ENCODE data around the gene TTC7B.

The TTC7B gene

GRCh38 chr14:90544971-90545370, 271.3 kb downstream of the TTC7B start:
- no peaks in the 10 kb centered on the region for H3K36me3 ChIP-seq (ENCODE audit: insufficient read depth, insufficient read length, low read length)
- TF ChIP-seq ZNF274 (IDR thresholded peaks at IDR 0.05; ENCODE audit: low read depth, low read length): no peak
- no peak for TF ChIP-seq SUZ12 (IDR thresholded peaks at IDR 0.05; ENCODE audit: extremely low read depth, insufficient read depth, insufficient read length)
- TF ChIP-seq YY1 (IDR thresholded peaks at IDR 0.05; ENCODE audit: insufficient read depth, insufficient read length): no peak
- no peak overlapping the region for H3K4me3 ChIP-seq (ENCODE audit: insufficient read length, low read depth)
- no peak overlapping the region for H3K9ac ChIP-seq (ENCODE audit: insufficient read length, low read depth)
- no peak for DNase-seq (ENCODE audit: low read depth, low spot score)
- H3K27me3 ChIP-seq (ENCODE audit: insufficient read depth, insufficient read length): no peaks in the 10 kb centered on the region
- peaks cover 17% of the 10 kb centered on the region for H3K4me1 ChIP-seq (ENCODE audit: insufficient read depth, insufficient read length)
- H3K9me3 ChIP-seq (ENCODE audit: insufficient read depth, low read length): no peaks in the 10 kb centered on the region

DNA sequence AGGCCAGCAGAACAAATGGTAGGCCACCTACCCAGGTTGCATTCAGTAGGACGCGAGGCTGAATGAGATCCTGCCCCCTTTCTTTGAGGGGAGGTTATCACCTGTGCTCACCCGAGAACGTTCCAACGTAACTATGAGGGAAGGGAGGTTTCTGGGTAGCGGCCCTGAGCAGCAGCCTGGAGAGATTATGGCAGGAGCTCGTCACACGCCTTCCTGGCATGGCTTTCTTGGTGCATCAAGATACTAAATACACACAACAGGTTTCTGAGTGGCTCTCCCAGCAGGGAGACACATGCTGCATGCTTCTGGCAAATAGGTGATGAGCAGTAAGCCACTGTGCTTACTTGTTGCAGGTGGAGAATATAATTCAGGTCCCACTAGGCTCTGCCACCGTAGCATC, 271.7 kb downstream of the TTC7B start:
- TF ChIP-seq YY1 (IDR thresholded peaks at IDR 0.05; ENCODE audit: insufficient read depth, insufficient read length) (no peak), ZNF274 (IDR thresholded peaks at IDR 0.05; ENCODE audit: low read depth, low read length) (no peak), SUZ12 (IDR thresholded peaks at IDR 0.05; ENCODE audit: extremely low read depth, insufficient read depth, insufficient read length) (no peak)
- no peak overlapping the region for H3K4me3 ChIP-seq (ENCODE audit: insufficient read length, low read depth)
- H3K4me1 ChIP-seq (ENCODE audit: insufficient read depth, insufficient read length): peaks cover 17% of the 10 kb centered on the region
- no peak overlapping the region for H3K9ac ChIP-seq (ENCODE audit: insufficient read length, low read depth)
- no peaks in the 10 kb centered on the region for H3K9me3 ChIP-seq (ENCODE audit: insufficient read depth, low read length)
- no peak for DNase-seq (ENCODE audit: low read depth, low spot score)
- H3K27me3 ChIP-seq (ENCODE audit: insufficient read depth, insufficient read length): no peaks in the 10 kb centered on the region
- no peaks in the 10 kb centered on the region for H3K36me3 ChIP-seq (ENCODE audit: insufficient read depth, insufficient read length, low read length)

- TF ChIP-seq SUZ12 (IDR thresholded peaks at IDR 0.05; ENCODE audit: extremely low read depth, insufficient read depth, insufficient read length) (no peak), YY1 (IDR thresholded peaks at IDR 0.05; ENCODE audit: insufficient read depth, insufficient read length) (no peak), ZNF274 (IDR thresholded peaks at IDR 0.05; ENCODE audit: low read depth, low read length) (no peak)
- Histone ChIP-seq H3K4me1 (ENCODE audit: insufficient read depth, insufficient read length) (peaks cover 22% of the 10 kb centered on the region), H3K4me3 (ENCODE audit: insufficient read length, low read depth) (no peak overlapping the region), H3K9ac (ENCODE audit: insufficient read length, low read depth) (no peak overlapping the region), H3K27me3 (ENCODE audit: insufficient read depth, insufficient read length) (no peaks in the 10 kb centered on the region), H3K36me3 (ENCODE audit: insufficient read depth, insufficient read length, low read length) (no peaks in the 10 kb centered on the region), H3K9me3 (ENCODE audit: insufficient read depth, low read length) (no peaks in the 10 kb centered on the region)
- no peak for DNase-seq (ENCODE audit: low read depth, low spot score)
These were observed 272.4 kb downstream of the TTC7B start for GRCh38 chr14:90543876-90544275.

- no peak overlapping the region for H3K4me3 ChIP-seq (ENCODE audit: insufficient read length, low read depth)
- H3K4me1 ChIP-seq (ENCODE audit: insufficient read depth, insufficient read length): peaks cover 16% of the 10 kb centered on the region
- H3K36me3 ChIP-seq (ENCODE audit: insufficient read depth, insufficient read length, low read length): no peaks in the 10 kb centered on the region
- no peak for DNase-seq (ENCODE audit: low read depth, low spot score)
- TF ChIP-seq ZNF274 (IDR thresholded peaks at IDR 0.05; ENCODE audit: low read depth, low read length) (no peak), YY1 (IDR thresholded peaks at IDR 0.05; ENCODE audit: insufficient read depth, insufficient read length) (no peak), SUZ12 (IDR thresholded peaks at IDR 0.05; ENCODE audit: extremely low read depth, insufficient read depth, insufficient read length) (no peak)
- no peaks in the 10 kb centered on the region for H3K9me3 ChIP-seq (ENCODE audit: insufficient read depth, low read length)
- no peaks in the 10 kb centered on the region for H3K27me3 ChIP-seq (ENCODE audit: insufficient read depth, insufficient read length)
- H3K9ac ChIP-seq (ENCODE audit: insufficient read length, low read depth): no peak overlapping the region
These were observed 275.1 kb downstream of the TTC7B start for GRCh38 chr14:90541076-90541634.

GRCh38 chr14:90540437-90540836, 275.8 kb downstream of the TTC7B start:
- Histone ChIP-seq H3K36me3 (ENCODE audit: insufficient read depth, insufficient read length, low read length) (no peaks in the 10 kb centered on the region), H3K9me3 (ENCODE audit: insufficient read depth, low read length) (no peaks in the 10 kb centered on the region), H3K27me3 (ENCODE audit: insufficient read depth, insufficient read length) (no peaks in the 10 kb centered on the region), H3K4me3 (ENCODE audit: insufficient read length, low read depth) (no peak overlapping the region), H3K4me1 (ENCODE audit: insufficient read depth, insufficient read length) (peaks cover 13% of the 10 kb centered on the region), H3K9ac (ENCODE audit: insufficient read length, low read depth) (no peak overlapping the region)
- TF ChIP-seq ZNF274 (IDR thresholded peaks at IDR 0.05; ENCODE audit: low read depth, low read length) (no peak), SUZ12 (IDR thresholded peaks at IDR 0.05; ENCODE audit: extremely low read depth, insufficient read depth, insufficient read length) (no peak), YY1 (IDR thresholded peaks at IDR 0.05; ENCODE audit: insufficient read depth, insufficient read length) (no peak)
- DNase-seq (ENCODE audit: low read depth, low spot score): no peak

DNA sequence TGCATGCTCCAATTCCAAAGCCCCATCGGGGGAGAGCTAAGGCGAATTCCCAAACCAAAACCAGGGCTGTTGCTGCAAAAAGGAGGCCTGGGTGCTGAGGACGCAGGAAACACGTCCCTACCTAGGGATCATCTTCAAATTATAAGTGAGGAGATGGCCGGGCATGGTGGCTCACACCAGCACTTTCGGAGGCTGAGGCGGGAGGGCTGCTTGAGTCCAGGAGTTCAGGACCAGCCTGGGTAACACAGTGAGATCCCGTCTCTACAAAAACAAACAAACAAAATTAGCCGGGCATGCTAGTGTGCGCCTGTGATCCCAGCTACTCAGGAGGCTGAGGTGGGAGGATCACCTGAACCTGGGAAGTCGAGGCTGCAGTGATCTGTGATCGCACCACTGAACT, 276.2 kb downstream of the TTC7B start:
- Histone ChIP-seq H3K9ac (ENCODE audit: insufficient read length, low read depth) (no peak overlapping the region), H3K4me1 (ENCODE audit: insufficient read depth, insufficient read length) (peaks cover 11% of the 10 kb centered on the region), H3K4me3 (ENCODE audit: insufficient read length, low read depth) (no peak overlapping the region), H3K9me3 (ENCODE audit: insufficient read depth, low read length) (no peaks in the 10 kb centered on the region), H3K27me3 (ENCODE audit: insufficient read depth, insufficient read length) (no peaks in the 10 kb centered on the region), H3K36me3 (ENCODE audit: insufficient read depth, insufficient read length, low read length) (no peaks in the 10 kb centered on the region)
- TF ChIP-seq SUZ12 (IDR thresholded peaks at IDR 0.05; ENCODE audit: extremely low read depth, insufficient read depth, insufficient read length) (no peak), ZNF274 (IDR thresholded peaks at IDR 0.05; ENCODE audit: low read depth, low read length) (no peak), YY1 (IDR thresholded peaks at IDR 0.05; ENCODE audit: insufficient read depth, insufficient read length) (no peak)
- no peak for DNase-seq (ENCODE audit: low read depth, low spot score)

DNA sequence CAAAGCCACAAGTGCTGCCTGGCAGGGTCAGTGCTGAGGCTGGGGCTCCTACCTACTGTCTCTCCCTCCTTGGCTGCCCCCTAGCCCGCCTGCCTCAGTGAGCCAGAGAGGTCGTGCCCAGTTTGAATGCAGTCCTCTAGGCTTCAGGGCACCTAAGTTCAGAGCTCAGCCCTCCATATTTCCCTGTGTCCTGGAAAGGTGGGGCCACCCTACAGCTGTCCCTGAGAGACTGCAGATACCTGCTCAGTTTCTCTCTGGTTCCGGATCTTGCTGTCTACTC, 276.8 kb downstream of the TTC7B start:
- TF ChIP-seq SUZ12 (IDR thresholded peaks at IDR 0.05; ENCODE audit: extremely low read depth, insufficient read depth, insufficient read length) (no peak), ZNF274 (IDR thresholded peaks at IDR 0.05; ENCODE audit: low read depth, low read length) (no peak), YY1 (IDR thresholded peaks at IDR 0.05; ENCODE audit: insufficient read depth, insufficient read length) (no peak)
- Histone ChIP-seq H3K4me1 (ENCODE audit: insufficient read depth, insufficient read length) (peaks cover 11% of the 10 kb centered on the region), H3K9ac (ENCODE audit: insufficient read length, low read depth) (no peak overlapping the region), H3K27me3 (ENCODE audit: insufficient read depth, insufficient read length) (no peaks in the 10 kb centered on the region), H3K4me3 (ENCODE audit: insufficient read length, low read depth) (no peak overlapping the region), H3K36me3 (ENCODE audit: insufficient read depth, insufficient read length, low read length) (no peaks in the 10 kb centered on the region), H3K9me3 (ENCODE audit: insufficient read depth, low read length) (no peaks in the 10 kb centered on the region)
- DNase-seq (ENCODE audit: low read depth, low spot score): no peak

Measured in NT2/D1 (cell line).